NB4 (cell line): ENCODE measurements around the gene ZNF784.

Experiments
- DNase-seq: peaks from one replicate; pipeline ENCODE4 v3.0.0; 2010; ENCODE audit warnings: low read depth
- H3K4me3 ChIP-seq: one replicate; pipeline ENCODE4 v1.5.1; 2011; ENCODE audit warnings: mild to moderate bottlenecking, low read depth, low read length, moderate library complexity
- CTCF ChIP-seq: IDR thresholded peaks from one replicate; pipeline ENCODE4 v1.5.1; 2012; ENCODE audit warnings: low read depth, low read length
- MYC ChIP-seq: IDR thresholded peaks from 2 replicates; pipeline ENCODE4 v1.6.1; 2011; ENCODE audit warnings: low read depth, low read length
- POLR2A ChIP-seq: IDR thresholded peaks from 2 replicates; pipeline ENCODE4 v1.6.1; 2011; ENCODE audit warnings: mild to moderate bottlenecking; ENCODE audit not compliant: insufficient read length; ENCODE audit errors: extremely low read depth
- TF ChIP-seq, protein P1 (sequence below): IDR thresholded peaks from 2 replicates; pipeline ENCODE4 v1.6.1; 2011; ENCODE audit warnings: low read depth, low read length

ZNF784 gene

GRCh38 chr19:55669418-55670279 is 45.3 kb upstream of the ZNF784 start:
- TF ChIP-seq, protein P1, sequence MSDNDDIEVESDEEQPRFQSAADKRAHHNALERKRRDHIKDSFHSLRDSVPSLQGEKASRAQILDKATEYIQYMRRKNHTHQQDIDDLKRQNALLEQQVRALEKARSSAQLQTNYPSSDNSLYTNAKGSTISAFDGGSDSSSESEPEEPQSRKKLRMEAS = no peak
- TF ChIP-seq MYC (no peak), POLR2A (no peak), CTCF (no peak)
- no peak overlapping the region for H3K4me3 ChIP-seq
- DNase-seq = no peak

GRCh38 chr19:55668603-55669348 is 44.4 kb upstream of the ZNF784 start:
- DNase-seq = no peak
- no peak overlapping the region for H3K4me3 ChIP-seq
- TF ChIP-seq MYC = no peak

GRCh38 chr19:55667958-55668357 is 43.6 kb upstream of the ZNF784 start:
- no peak for TF ChIP-seq CTCF
- no peak for TF ChIP-seq MYC
- no peak for TF ChIP-seq POLR2A
- TF ChIP-seq, protein P1 = no peak
- no peak for DNase-seq
- H3K4me3 ChIP-seq = no peak overlapping the region

- no peak for DNase-seq
- H3K4me3 ChIP-seq = no peak overlapping the region
- no peak for TF ChIP-seq POLR2A
Measured at GRCh38 chr19:55667511-55667910, 43.1 kb upstream of the ZNF784 start.

GRCh38 chr19:55667006-55667381 is 42.6 kb upstream of the ZNF784 start:
- no peak overlapping the region for H3K4me3 ChIP-seq
- no peak for DNase-seq
- TF ChIP-seq MYC (no peak), CTCF (no peak), POLR2A (no peak)
- TF ChIP-seq, protein P1 = no peak

- no peak for TF ChIP-seq CTCF
- TF ChIP-seq, protein P1 = no peak
- TF ChIP-seq MYC = no peak
- no peak for TF ChIP-seq POLR2A
Measured at GRCh38 chr19:55666343-55667005, 42.1 kb upstream of the ZNF784 start.

DNA sequence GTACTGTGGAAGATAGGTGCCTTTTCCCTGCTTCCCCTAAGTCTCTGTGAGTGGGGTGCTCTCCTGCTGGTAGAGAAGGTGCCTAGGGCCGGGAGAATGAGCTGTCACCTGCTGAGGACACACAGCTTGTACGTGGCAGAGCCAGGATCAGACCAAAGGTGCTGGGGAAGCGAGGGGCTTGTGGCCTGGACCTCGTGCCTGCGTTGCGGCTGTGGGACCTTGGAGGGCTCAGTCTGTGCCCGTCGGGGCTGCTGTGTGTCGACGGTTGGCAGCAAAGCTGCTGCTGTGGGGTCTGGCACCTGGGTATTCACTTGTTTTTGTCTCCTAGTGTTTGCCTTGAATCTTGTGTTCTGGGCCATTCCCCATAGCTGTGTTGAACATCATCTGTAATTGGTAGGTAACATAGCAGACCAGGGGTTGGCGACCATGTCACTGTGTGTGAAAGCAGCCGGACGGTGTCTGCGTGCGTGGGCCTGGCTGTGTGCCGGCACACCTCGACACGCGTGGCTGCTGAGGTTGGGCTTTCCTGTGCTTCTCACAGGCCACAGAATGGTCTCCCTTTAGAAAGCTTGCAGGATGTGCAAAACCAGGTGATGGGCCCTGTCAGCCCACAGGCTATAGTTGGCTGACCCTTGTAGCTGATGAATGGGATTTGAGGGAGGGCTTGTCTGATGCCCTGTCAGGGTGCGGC is 39.6 kb upstream of the ZNF784 start:
- TF ChIP-seq, protein P1 = no peak
- TF ChIP-seq POLR2A = no peak
- no peak for TF ChIP-seq MYC
- no peak for TF ChIP-seq CTCF
- no peak for DNase-seq
- no peak overlapping the region for H3K4me3 ChIP-seq

More at GRCh38 chr19:55666343-55667005, 42.1 kb upstream of the ZNF784 start:
- no peak for DNase-seq
- H3K4me3 ChIP-seq = no peak overlapping the region
